Activated CD4-positive, CD25-positive, alpha-beta regulatory T cell treated with anti-CD3 and anti-CD28 coated beads, Interleukin-2, amount 50 U/mL, for 72 hours (primary cell): ENCODE results near the gene OSBPL10.

ENCODE experiments used
- DNase-seq: peaks from one replicate; pipeline ENCODE4 v3.0.0; 2021

OSBPL10 gene

GRCh38 chr3:31958701-31959152 lies 22.3 kb downstream of the OSBPL10 start:
- DNase-seq = no peak

- no peak for DNase-seq
Measured at GRCh38 chr3:31957106-31957505, 24.0 kb downstream of the OSBPL10 start.

- DNase-seq = no peak
Measured at GRCh38 chr3:31955581-31955980, 25.5 kb downstream of the OSBPL10 start.

GRCh38 chr3:31953636-31954035 lies 27.4 kb downstream of the OSBPL10 start:
- DNase-seq = no peak

GRCh38 chr3:31953091-31953490 lies 28.0 kb downstream of the OSBPL10 start:
- DNase-seq = no peak

- no peak for DNase-seq
Measured at GRCh38 chr3:31952205-31952604, 28.9 kb downstream of the OSBPL10 start.

GRCh38 chr3:31948280-31948679 lies 32.8 kb downstream of the OSBPL10 start:
- DNase-seq = no peak

- no peak for DNase-seq
Measured at GRCh38 chr3:31947671-31948091, 33.4 kb downstream of the OSBPL10 start.

GRCh38 chr3:31947162-31947561 lies 33.9 kb downstream of the OSBPL10 start:
- DNase-seq = no peak

- no peak for DNase-seq
Measured at GRCh38 chr3:31946484-31947081, 34.5 kb downstream of the OSBPL10 start.

- no peak for DNase-seq
Measured at GRCh38 chr3:31945738-31946052, 35.4 kb downstream of the OSBPL10 start.

GRCh38 chr3:31943041-31943440 lies 38.0 kb downstream of the OSBPL10 start:
- no peak for DNase-seq

GRCh38 chr3:31942446-31942845 lies 38.6 kb downstream of the OSBPL10 start:
- DNase-seq = no peak

- no peak for DNase-seq
Measured at GRCh38 chr3:31937225-31937624, 43.8 kb downstream of the OSBPL10 start.

- DNase-seq = no peak
Measured at GRCh38 chr3:31936420-31937060, 44.5 kb downstream of the OSBPL10 start.

GRCh38 chr3:31934866-31935265 lies 46.2 kb downstream of the OSBPL10 start:
- no peak for DNase-seq

GRCh38 chr3:31934018-31934417 lies 47.0 kb downstream of the OSBPL10 start:
- DNase-seq = no peak

GRCh38 chr3:31932990-31933389 lies 48.1 kb downstream of the OSBPL10 start:
- no peak for DNase-seq

- no peak for DNase-seq
Measured at GRCh38 chr3:31929826-31930502, 51.1 kb downstream of the OSBPL10 start.

GRCh38 chr3:31927811-31928210 lies 53.3 kb downstream of the OSBPL10 start:
- no peak for DNase-seq

GRCh38 chr3:31926543-31926942 lies 54.5 kb downstream of the OSBPL10 start:
- DNase-seq = no peak

- DNase-seq = no peak
Measured at GRCh38 chr3:31925271-31925630, 55.8 kb downstream of the OSBPL10 start.

GRCh38 chr3:31924610-31925270 lies 56.3 kb downstream of the OSBPL10 start:
- DNase-seq = no peak

- no peak for DNase-seq
Measured at GRCh38 chr3:31922962-31923361, 58.1 kb downstream of the OSBPL10 start.
